Right lobe of liver (tissue), 6 donors: ENCODE data around the gene LINC00632. TPM values are rescaled to one million over a fixed set of nuclear protein-coding genes. Genes with fewer than 3 reads are reported as not detected.

Experiments used
- ATAC-seq, 4 donors: fragments of 200-7000 bp; cut with Tn5 transposase; one replicate each; pipeline ENCODE4 v1.9.1; 2020; ENCODE audit warnings: mild to moderate bottlenecking in 4 of 4, moderate library complexity in 4 of 4
- DNase-seq, 3 donors: peaks; one replicate each; pipeline ENCODE4 v3.0.0-alpha.2; 2020
- H3K27ac ChIP-seq, 3 donors: fragments of 200-600 bp; one replicate each; pipeline ENCODE4 v1.8.0; 2022
- H3K27me3 ChIP-seq, 2 donors: fragments of 200-600 bp; one replicate each; pipeline ENCODE4 v1.8.0; 2022
- H3K36me3 ChIP-seq, 4 donors: fragments of 200-600 bp; sonication (generic) in 1 of 4; one replicate each; pipeline versions ENCODE4 v1.5.1 to v1.8.0; 2017 to 2022; ENCODE audit warnings: control low read depth in 1 of 4
- H3K4me1 ChIP-seq, 4 donors: fragments of 200-600 bp; sonication (generic) in 1 of 4; one replicate each; pipeline versions ENCODE4 v1.5.1 to v1.8.0; 2017 to 2022; ENCODE audit warnings: control low read depth in 1 of 4
- H3K4me3 ChIP-seq, 3 donors: fragments of 200-600 bp; one replicate each; pipeline ENCODE4 v1.8.0; 2022
- H3K9me3 ChIP-seq, 4 donors: fragments of 200-600 bp; sonication (generic) in 1 of 4; one replicate each; pipeline versions ENCODE4 v1.5.1 to v1.8.0; 2017 to 2022; ENCODE audit warnings: control low read depth in 1 of 4
- POLR2A ChIP-seq: fragments of 450-650 bp; IDR thresholded peaks from one replicate; pipeline ENCODE4 v1.6.1; 2017; ENCODE audit warnings: antibody characterized with exemption, mild to moderate bottlenecking
- WGBS: methylation state at CpG from one replicate; pipeline ENCODE4 v1.1.6; 2018; ENCODE audit warnings: low coverage, low lambda C conversion rate; ENCODE audit not compliant: insufficient coverage; ENCODE audit errors: missing lambda C conversion rate; 5-methylcytosine and 5-hydroxymethylcytosine counted together
- intact Hi-C, 2 donors: fragments of 100-400 bp; cut with DNase I; formaldehyde crosslinking; loops; one replicate each; pipeline versions ENCODE4 v1.11.2 to v1.14.1; 2022
- total RNA-seq, 6 experiments: library from RNA; depleted of rRNA in 2 of 6; stranded (reverse); fragments of >200 nt in 2 of 6; fragmentation: NEBNext Ultra II Directional in 3 of 6; extraction: Animal tissue kit (Norgen Biotek cat#: 25700) in 3 of 6; gene quantifications; one replicate each; pipeline versions ENCODE4 v1.1.0 to v1.2.4, GENCODE V29; 2016 to 2023
- TF ChIP-seq, protein P1 (sequence below), 4 donors: fragments of 200-600 bp in 3 of 4; fragments of 450-650 bp in 1 of 4; IDR thresholded peaks; one replicate each; pipeline versions ENCODE4 v1.5.1 to v1.8.0; 2016 to 2022; ENCODE audit warnings: antibody characterized with exemption in 4 of 4, mild to moderate bottlenecking in 2 of 4
- donor health status: DM: no; HTN: yes; CAD: no.
- donor health status: DM: no; HTN: no; CAD: no.
- donor health status: DM: no; HTN: no; CAD: no.
- donor health status: DM: no; HTN: yes; CAD: no.
- donor health status: DM: no; HTN: yes; CAD: no.

LINC00632 gene
- total RNA-seq, 6 experiments from 2014 or later, result 1.5 to 2.6 (median 2.1) TPM

GRCh38 chrX:140836874-140837273, 127.3 kb downstream of the LINC00632 start:
- 50% methylated on average over 2 of the region's 2 CpGs for WGBS
- Histone ChIP-seq H3K9me3 (no peaks in the 10 kb centered on the region), H3K4me3 (no peak overlapping the region), H3K27me3 (no peaks in the 10 kb centered on the region), H3K36me3 (no peaks in the 10 kb centered on the region), H3K4me1 (no peaks in the 10 kb centered on the region), H3K27ac (no peak overlapping the region)
- no peak for TF ChIP-seq POLR2A
- TF ChIP-seq, protein P1, sequence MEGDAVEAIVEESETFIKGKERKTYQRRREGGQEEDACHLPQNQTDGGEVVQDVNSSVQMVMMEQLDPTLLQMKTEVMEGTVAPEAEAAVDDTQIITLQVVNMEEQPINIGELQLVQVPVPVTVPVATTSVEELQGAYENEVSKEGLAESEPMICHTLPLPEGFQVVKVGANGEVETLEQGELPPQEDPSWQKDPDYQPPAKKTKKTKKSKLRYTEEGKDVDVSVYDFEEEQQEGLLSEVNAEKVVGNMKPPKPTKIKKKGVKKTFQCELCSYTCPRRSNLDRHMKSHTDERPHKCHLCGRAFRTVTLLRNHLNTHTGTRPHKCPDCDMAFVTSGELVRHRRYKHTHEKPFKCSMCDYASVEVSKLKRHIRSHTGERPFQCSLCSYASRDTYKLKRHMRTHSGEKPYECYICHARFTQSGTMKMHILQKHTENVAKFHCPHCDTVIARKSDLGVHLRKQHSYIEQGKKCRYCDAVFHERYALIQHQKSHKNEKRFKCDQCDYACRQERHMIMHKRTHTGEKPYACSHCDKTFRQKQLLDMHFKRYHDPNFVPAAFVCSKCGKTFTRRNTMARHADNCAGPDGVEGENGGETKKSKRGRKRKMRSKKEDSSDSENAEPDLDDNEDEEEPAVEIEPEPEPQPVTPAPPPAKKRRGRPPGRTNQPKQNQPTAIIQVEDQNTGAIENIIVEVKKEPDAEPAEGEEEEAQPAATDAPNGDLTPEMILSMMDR (IDR thresholded peaks at IDR 0.05), result no peak
- ATAC-seq (no peak), DNase-seq (no peak)
- intact Hi-C loops, result no loop called here

Other genes with a start within 250 kb of the LINC00632 start
- gene SOX3, start 204.7 kb upstream of the LINC00632 start, total RNA-seq, result not detected